Rectal smooth muscle tissue (tissue), 1 donor: ENCODE results near the gene DRD2.

Source experiments
- H3K27ac ChIP-seq: one replicate; pipeline ENCODE4 v1.7.0; 2013; ENCODE audit warnings: low read depth, low read length, inconsistent platforms
- H3K27me3 ChIP-seq: one replicate; pipeline ENCODE4 v1.7.0; 2013; ENCODE audit warnings: low read length; ENCODE audit not compliant: control insufficient read depth, insufficient read depth
- H3K36me3 ChIP-seq: one replicate; pipeline ENCODE4 v1.7.0; 2013; ENCODE audit warnings: low read length; ENCODE audit not compliant: control insufficient read depth, insufficient read depth
- H3K4me1 ChIP-seq: one replicate; pipeline ENCODE4 v1.7.0; 2013; ENCODE audit warnings: low read length; ENCODE audit not compliant: control insufficient read depth, insufficient read depth
- H3K4me3 ChIP-seq: one replicate; pipeline ENCODE4 v1.7.0; 2013; ENCODE audit warnings: low read length
- H3K9ac ChIP-seq: one replicate; pipeline ENCODE4 v1.7.0; 2013; ENCODE audit warnings: low read length

The DRD2 gene

GRCh38 chr11:113505046-113505445 lies 29.8 kb upstream of the DRD2 start:
- H3K27me3 ChIP-seq = no peaks in the 10 kb centered on the region
- H3K4me1 ChIP-seq = no peaks in the 10 kb centered on the region
- H3K36me3 ChIP-seq = no peaks in the 10 kb centered on the region
- no peak overlapping the region for H3K27ac ChIP-seq
- no peak overlapping the region for H3K4me3 ChIP-seq
- no peak overlapping the region for H3K9ac ChIP-seq

- Histone ChIP-seq H3K4me1 (no peaks in the 10 kb centered on the region), H3K36me3 (no peaks in the 10 kb centered on the region), H3K27ac (no peak overlapping the region), H3K4me3 (no peak overlapping the region), H3K27me3 (no peaks in the 10 kb centered on the region), H3K9ac (no peak overlapping the region)
These were observed 29.4 kb upstream of the DRD2 start for GRCh38 chr11:113504586-113504985.

- Histone ChIP-seq H3K4me1 (no peaks in the 10 kb centered on the region), H3K27ac (no peak overlapping the region)
These were observed 28.9 kb upstream of the DRD2 start for GRCh38 chr11:113504071-113504470.

GRCh38 chr11:113497066-113497910 lies 22.1 kb upstream of the DRD2 start:
- Histone ChIP-seq H3K4me3 (no peak overlapping the region), H3K27me3 (no peaks in the 10 kb centered on the region), H3K9ac (no peak overlapping the region), H3K4me1 (no peaks in the 10 kb centered on the region), H3K27ac (no peak overlapping the region), H3K36me3 (no peaks in the 10 kb centered on the region)

More at GRCh38 chr11:113504071-113504470, 28.9 kb upstream of the DRD2 start:
- Histone ChIP-seq H3K36me3 (no peaks in the 10 kb centered on the region), H3K9ac (no peak overlapping the region), H3K4me3 (no peak overlapping the region), H3K27me3 (no peaks in the 10 kb centered on the region)

- no peaks in the 10 kb centered on the region for H3K36me3 ChIP-seq
- no peak overlapping the region for H3K9ac ChIP-seq
- H3K4me1 ChIP-seq = no peaks in the 10 kb centered on the region
- no peak overlapping the region for H3K27ac ChIP-seq
- H3K27me3 ChIP-seq = no peaks in the 10 kb centered on the region
- H3K4me3 ChIP-seq = no peak overlapping the region
These were observed 20.9 kb upstream of the DRD2 start for GRCh38 chr11:113496026-113496651.

- H3K4me1 ChIP-seq = no peaks in the 10 kb centered on the region
- no peaks in the 10 kb centered on the region for H3K36me3 ChIP-seq
- no peak overlapping the region for H3K4me3 ChIP-seq
- no peak overlapping the region for H3K27ac ChIP-seq
- no peak overlapping the region for H3K9ac ChIP-seq
- H3K27me3 ChIP-seq = no peaks in the 10 kb centered on the region
These were observed 18.8 kb upstream of the DRD2 start for GRCh38 chr11:113494021-113494420.

- Histone ChIP-seq H3K4me3 (no peak overlapping the region), H3K4me1 (no peaks in the 10 kb centered on the region)
These were observed 18.0 kb upstream of the DRD2 start for GRCh38 chr11:113493206-113493605.

GRCh38 chr11:113488931-113489351 lies 13.7 kb upstream of the DRD2 start:
- H3K27ac ChIP-seq = no peak overlapping the region
- H3K27me3 ChIP-seq = no peaks in the 10 kb centered on the region
- no peak overlapping the region for H3K9ac ChIP-seq
- no peaks in the 10 kb centered on the region for H3K4me1 ChIP-seq
- no peaks in the 10 kb centered on the region for H3K36me3 ChIP-seq
- H3K4me3 ChIP-seq = no peak overlapping the region

More at GRCh38 chr11:113493206-113493605, 18.0 kb upstream of the DRD2 start:
- H3K27me3 ChIP-seq = no peaks in the 10 kb centered on the region
- no peak overlapping the region for H3K9ac ChIP-seq
- H3K27ac ChIP-seq = no peak overlapping the region
- no peaks in the 10 kb centered on the region for H3K36me3 ChIP-seq

GRCh38 chr11:113487622-113488021 lies 12.4 kb upstream of the DRD2 start:
- H3K4me1 ChIP-seq = no peaks in the 10 kb centered on the region
- H3K9ac ChIP-seq = no peak overlapping the region
- no peaks in the 10 kb centered on the region for H3K36me3 ChIP-seq
- no peaks in the 10 kb centered on the region for H3K27me3 ChIP-seq
- H3K27ac ChIP-seq = no peak overlapping the region
- H3K4me3 ChIP-seq = no peak overlapping the region

- Histone ChIP-seq H3K36me3 (no peaks in the 10 kb centered on the region), H3K4me3 (no peak overlapping the region), H3K27ac (no peak overlapping the region), H3K27me3 (no peaks in the 10 kb centered on the region), H3K4me1 (no peaks in the 10 kb centered on the region), H3K9ac (no peak overlapping the region)
These were observed 9.0 kb upstream of the DRD2 start for GRCh38 chr11:113484223-113484622.

GRCh38 chr11:113481672-113482071 lies 6.5 kb upstream of the DRD2 start:
- no peak overlapping the region for H3K27ac ChIP-seq
- H3K4me1 ChIP-seq = no peaks in the 10 kb centered on the region
- H3K36me3 ChIP-seq = no peaks in the 10 kb centered on the region
- H3K9ac ChIP-seq = no peak overlapping the region
- H3K27me3 ChIP-seq = peaks cover 5% of the 10 kb centered on the region
- H3K4me3 ChIP-seq = no peak overlapping the region

- Histone ChIP-seq H3K4me3 (no peak overlapping the region), H3K4me1 (no peaks in the 10 kb centered on the region), H3K36me3 (no peaks in the 10 kb centered on the region), H3K9ac (no peak overlapping the region), H3K27me3 (peaks cover 9% of the 10 kb centered on the region), H3K27ac (no peak overlapping the region)
These were observed 6.0 kb upstream of the DRD2 start for GRCh38 chr11:113481226-113481625.

- no peaks in the 10 kb centered on the region for H3K4me1 ChIP-seq
- H3K27me3 ChIP-seq = peaks cover 12% of the 10 kb centered on the region
- H3K9ac ChIP-seq = no peak overlapping the region
These were observed 2.1 kb upstream of the DRD2 start for GRCh38 chr11:113477321-113477720.

More at GRCh38 chr11:113477321-113477720, 2.1 kb upstream of the DRD2 start:
- Histone ChIP-seq H3K4me3 (no peak overlapping the region), H3K36me3 (no peaks in the 10 kb centered on the region), H3K27ac (no peak overlapping the region)
